GM12878 (cell line): ENCODE measurements around the gene TERB1.

Experiments
- CBX3 ChIP-seq: fragments of 200-600 bp; sonication (generic); IDR thresholded peaks from 2 replicates; pipeline ENCODE4 v1.6.1; 2016; ENCODE audit warnings: low read depth, borderline replicate concordance
- HCFC1 ChIP-seq: fragments of 150-350 bp; IDR thresholded peaks from 2 replicates; pipeline ENCODE4 v1.6.1; 2014; ENCODE audit warnings: low read length
- JUND ChIP-seq: IDR thresholded peaks from 2 replicates; pipeline ENCODE4 v1.6.1; 2012; ENCODE audit warnings: low read depth, mild to moderate bottlenecking, low read length, improper control_type of control experiment, moderate library complexity
- NFYB ChIP-seq: IDR thresholded peaks from 2 replicates; pipeline ENCODE4 v1.6.1; 2011; ENCODE audit warnings: low read depth, mild to moderate bottlenecking, low read length, improper control_type of control experiment, moderate library complexity; ENCODE audit not compliant: insufficient read depth
- PAX8 ChIP-seq: fragments of 450-650 bp; IDR thresholded peaks from 2 replicates; pipeline ENCODE4 v1.6.1; 2017; ENCODE audit warnings: mild to moderate bottlenecking, moderate library complexity
- RAD21 ChIP-seq: IDR thresholded peaks from 2 replicates; pipeline ENCODE4 v1.6.1; 2011; ENCODE audit warnings: mild to moderate bottlenecking, low read depth, low read length, moderate library complexity; ENCODE audit not compliant: insufficient read depth
- RFX5 ChIP-seq: IDR thresholded peaks from 2 replicates; pipeline ENCODE4 v1.6.1; 2011; ENCODE audit warnings: low read depth, low read length, improper control_type of control experiment
- STAT1 ChIP-seq: fragments of 450-650 bp; conservative IDR thresholded peaks from 2 replicates; pipeline ENCODE4 v1.6.1; 2014; ENCODE audit warnings: antibody characterized with exemption, mild to moderate bottlenecking
- YY1 ChIP-seq: IDR thresholded peaks from 2 replicates; pipeline ENCODE4 v1.6.1; 2011; ENCODE audit warnings: low read depth, mild to moderate bottlenecking, low read length
- TF ChIP-seq, protein P1 (sequence below): fragments of 450-650 bp; IDR thresholded peaks from 2 replicates; pipeline ENCODE4 v1.6.1; 2018; ENCODE audit warnings: mild to moderate bottlenecking, low read depth, moderate library complexity; ENCODE audit not compliant: partially characterized antibody
- TF ChIP-seq, protein P2 (sequence below): IDR thresholded peaks from 2 replicates; pipeline ENCODE4 v1.6.1; 2012; ENCODE audit warnings: low read depth, low read length, improper control_type of control experiment
- TF ChIP-seq, protein P3 (sequence below), 3 experiments: IDR thresholded peaks in 2 of 3; conservative IDR thresholded peaks in 1 of 3; 2 replicates each; pipeline ENCODE4 v1.5.1; 2011; ENCODE audit warnings: low read depth in 3 of 3, low read length in 3 of 3, mild to moderate bottlenecking in 3 of 3, control low read depth in 2 of 3, moderate library complexity in 2 of 3, inconsistent platforms in 1 of 3, mixed read lengths in 1 of 3; ENCODE audit not compliant: control insufficient read depth in 2 of 3, insufficient read depth in 1 of 3; ENCODE audit errors: extremely low read depth in 1 of 3
- TF ChIP-seq, protein P4 (sequence below): fragments of 450-650 bp; IDR thresholded peaks from 2 replicates; pipeline ENCODE4 v1.6.1; 2017; ENCODE audit warnings: mild to moderate bottlenecking, moderate library complexity
- TF ChIP-seq, protein P5 (sequence below): fragments of 150-350 bp; IDR thresholded peaks from 2 replicates; pipeline ENCODE4 v1.6.1; 2016; ENCODE audit warnings: low read depth, low read length

DNA sequence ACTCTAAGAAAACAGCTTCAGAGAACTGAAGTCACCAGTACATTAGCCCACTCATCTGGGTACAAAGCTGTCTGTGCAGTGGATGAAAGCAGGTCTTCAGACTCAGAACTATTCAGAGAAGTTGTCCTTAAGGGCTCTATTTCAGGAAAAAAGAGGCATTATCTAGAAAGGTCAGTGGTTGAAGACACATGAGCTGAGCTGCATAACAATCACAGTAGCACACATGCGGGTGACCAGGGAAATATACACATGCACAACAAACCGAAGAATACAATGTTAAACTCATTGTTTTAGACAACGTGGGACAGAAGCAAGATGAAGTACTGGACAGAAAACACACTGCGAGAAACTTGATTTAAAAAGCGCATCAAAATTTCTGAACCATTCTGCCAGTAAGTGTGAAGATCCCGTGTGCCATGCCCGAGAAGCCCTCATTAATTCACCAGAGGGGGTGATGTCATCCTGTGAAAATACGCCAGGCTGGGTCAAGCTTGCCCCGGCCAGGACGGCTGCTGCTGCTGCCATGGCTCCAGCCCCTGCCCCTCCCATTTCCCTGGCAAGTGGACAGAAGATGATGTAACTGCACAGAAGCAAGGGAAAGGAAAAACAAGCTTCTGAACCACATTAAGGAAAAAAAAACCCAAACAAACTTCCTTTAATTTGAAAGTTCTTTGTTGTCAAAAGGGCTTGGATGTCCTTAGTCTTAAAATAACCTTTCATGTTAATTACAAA lies 60.0 kb downstream of the TERB1 start:
- TF ChIP-seq, protein P1, sequence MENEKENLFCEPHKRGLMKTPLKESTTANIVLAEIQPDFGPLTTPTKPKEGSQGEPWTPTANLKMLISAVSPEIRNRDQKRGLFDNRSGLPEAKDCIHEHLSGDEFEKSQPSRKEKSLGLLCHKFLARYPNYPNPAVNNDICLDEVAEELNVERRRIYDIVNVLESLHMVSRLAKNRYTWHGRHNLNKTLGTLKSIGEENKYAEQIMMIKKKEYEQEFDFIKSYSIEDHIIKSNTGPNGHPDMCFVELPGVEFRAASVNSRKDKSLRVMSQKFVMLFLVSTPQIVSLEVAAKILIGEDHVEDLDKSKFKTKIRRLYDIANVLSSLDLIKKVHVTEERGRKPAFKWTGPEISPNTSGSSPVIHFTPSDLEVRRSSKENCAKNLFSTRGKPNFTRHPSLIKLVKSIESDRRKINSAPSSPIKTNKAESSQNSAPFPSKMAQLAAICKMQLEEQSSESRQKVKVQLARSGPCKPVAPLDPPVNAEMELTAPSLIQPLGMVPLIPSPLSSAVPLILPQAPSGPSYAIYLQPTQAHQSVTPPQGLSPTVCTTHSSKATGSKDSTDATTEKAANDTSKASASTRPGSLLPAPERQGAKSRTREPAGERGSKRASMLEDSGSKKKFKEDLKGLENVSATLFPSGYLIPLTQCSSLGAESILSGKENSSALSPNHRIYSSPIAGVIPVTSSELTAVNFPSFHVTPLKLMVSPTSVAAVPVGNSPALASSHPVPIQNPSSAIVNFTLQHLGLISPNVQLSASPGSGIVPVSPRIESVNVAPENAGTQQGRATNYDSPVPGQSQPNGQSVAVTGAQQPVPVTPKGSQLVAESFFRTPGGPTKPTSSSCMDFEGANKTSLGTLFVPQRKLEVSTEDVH: no peak
- TF ChIP-seq RFX5 (no peak), NFYB (no peak), CBX3 (no peak), STAT1 (no peak), HCFC1 (no peak), PAX8 (no peak), JUND (no peak), RAD21 (no peak), YY1 (no peak)
- TF ChIP-seq, protein P2, sequence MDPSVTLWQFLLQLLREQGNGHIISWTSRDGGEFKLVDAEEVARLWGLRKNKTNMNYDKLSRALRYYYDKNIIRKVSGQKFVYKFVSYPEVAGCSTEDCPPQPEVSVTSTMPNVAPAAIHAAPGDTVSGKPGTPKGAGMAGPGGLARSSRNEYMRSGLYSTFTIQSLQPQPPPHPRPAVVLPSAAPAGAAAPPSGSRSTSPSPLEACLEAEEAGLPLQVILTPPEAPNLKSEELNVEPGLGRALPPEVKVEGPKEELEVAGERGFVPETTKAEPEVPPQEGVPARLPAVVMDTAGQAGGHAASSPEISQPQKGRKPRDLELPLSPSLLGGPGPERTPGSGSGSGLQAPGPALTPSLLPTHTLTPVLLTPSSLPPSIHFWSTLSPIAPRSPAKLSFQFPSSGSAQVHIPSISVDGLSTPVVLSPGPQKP: no peak
- TF ChIP-seq, protein P3, sequence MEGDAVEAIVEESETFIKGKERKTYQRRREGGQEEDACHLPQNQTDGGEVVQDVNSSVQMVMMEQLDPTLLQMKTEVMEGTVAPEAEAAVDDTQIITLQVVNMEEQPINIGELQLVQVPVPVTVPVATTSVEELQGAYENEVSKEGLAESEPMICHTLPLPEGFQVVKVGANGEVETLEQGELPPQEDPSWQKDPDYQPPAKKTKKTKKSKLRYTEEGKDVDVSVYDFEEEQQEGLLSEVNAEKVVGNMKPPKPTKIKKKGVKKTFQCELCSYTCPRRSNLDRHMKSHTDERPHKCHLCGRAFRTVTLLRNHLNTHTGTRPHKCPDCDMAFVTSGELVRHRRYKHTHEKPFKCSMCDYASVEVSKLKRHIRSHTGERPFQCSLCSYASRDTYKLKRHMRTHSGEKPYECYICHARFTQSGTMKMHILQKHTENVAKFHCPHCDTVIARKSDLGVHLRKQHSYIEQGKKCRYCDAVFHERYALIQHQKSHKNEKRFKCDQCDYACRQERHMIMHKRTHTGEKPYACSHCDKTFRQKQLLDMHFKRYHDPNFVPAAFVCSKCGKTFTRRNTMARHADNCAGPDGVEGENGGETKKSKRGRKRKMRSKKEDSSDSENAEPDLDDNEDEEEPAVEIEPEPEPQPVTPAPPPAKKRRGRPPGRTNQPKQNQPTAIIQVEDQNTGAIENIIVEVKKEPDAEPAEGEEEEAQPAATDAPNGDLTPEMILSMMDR (IDR thresholded peaks at IDR 0.05 in 2 of 3, conservative IDR thresholded peaks at IDR 0.05 in 1 of 3; ENCODE audit: control insufficient read depth in 2 of 3, extremely low read depth in 1 of 3, insufficient read depth in 1 of 3, low read depth in 3 of 3, low read length in 3 of 3): no peak
- TF ChIP-seq, protein P4, sequence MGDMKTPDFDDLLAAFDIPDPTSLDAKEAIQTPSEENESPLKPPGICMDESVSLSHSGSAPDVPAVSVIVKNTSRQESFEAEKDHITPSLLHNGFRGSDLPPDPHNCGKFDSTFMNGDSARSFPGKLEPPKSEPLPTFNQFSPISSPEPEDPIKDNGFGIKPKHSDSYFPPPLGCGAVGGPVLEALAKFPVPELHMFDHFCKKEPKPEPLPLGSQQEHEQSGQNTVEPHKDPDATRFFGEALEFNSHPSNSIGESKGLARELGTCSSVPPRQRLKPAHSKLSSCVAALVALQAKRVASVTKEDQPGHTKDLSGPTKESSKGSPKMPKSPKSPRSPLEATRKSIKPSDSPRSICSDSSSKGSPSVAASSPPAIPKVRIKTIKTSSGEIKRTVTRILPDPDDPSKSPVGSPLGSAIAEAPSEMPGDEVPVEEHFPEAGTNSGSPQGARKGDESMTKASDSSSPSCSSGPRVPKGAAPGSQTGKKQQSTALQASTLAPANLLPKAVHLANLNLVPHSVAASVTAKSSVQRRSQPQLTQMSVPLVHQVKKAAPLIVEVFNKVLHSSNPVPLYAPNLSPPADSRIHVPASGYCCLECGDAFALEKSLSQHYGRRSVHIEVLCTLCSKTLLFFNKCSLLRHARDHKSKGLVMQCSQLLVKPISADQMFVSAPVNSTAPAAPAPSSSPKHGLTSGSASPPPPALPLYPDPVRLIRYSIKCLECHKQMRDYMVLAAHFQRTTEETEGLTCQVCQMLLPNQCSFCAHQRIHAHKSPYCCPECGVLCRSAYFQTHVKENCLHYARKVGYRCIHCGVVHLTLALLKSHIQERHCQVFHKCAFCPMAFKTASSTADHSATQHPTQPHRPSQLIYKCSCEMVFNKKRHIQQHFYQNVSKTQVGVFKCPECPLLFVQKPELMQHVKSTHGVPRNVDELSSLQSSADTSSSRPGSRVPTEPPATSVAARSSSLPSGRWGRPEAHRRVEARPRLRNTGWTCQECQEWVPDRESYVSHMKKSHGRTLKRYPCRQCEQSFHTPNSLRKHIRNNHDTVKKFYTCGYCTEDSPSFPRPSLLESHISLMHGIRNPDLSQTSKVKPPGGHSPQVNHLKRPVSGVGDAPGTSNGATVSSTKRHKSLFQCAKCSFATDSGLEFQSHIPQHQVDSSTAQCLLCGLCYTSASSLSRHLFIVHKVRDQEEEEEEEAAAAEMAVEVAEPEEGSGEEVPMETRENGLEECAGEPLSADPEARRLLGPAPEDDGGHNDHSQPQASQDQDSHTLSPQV: no peak
- TF ChIP-seq, protein P5, sequence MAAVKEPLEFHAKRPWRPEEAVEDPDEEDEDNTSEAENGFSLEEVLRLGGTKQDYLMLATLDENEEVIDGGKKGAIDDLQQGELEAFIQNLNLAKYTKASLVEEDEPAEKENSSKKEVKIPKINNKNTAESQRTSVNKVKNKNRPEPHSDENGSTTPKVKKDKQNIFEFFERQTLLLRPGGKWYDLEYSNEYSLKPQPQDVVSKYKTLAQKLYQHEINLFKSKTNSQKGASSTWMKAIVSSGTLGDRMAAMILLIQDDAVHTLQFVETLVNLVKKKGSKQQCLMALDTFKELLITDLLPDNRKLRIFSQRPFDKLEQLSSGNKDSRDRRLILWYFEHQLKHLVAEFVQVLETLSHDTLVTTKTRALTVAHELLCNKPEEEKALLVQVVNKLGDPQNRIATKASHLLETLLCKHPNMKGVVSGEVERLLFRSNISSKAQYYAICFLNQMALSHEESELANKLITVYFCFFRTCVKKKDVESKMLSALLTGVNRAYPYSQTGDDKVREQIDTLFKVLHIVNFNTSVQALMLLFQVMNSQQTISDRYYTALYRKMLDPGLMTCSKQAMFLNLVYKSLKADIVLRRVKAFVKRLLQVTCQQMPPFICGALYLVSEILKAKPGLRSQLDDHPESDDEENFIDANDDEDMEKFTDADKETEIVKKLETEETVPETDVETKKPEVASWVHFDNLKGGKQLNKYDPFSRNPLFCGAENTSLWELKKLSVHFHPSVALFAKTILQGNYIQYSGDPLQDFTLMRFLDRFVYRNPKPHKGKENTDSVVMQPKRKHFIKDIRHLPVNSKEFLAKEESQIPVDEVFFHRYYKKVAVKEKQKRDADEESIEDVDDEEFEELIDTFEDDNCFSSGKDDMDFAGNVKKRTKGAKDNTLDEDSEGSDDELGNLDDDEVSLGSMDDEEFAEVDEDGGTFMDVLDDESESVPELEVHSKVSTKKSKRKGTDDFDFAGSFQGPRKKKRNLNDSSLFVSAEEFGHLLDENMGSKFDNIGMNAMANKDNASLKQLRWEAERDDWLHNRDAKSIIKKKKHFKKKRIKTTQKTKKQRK: no peak
